Suprapubic skin (tissue), 4 donors: ENCODE measurements around the gene PTGER1. TPM values are rescaled to one million over a fixed set of nuclear protein-coding genes. Genes with fewer than 3 reads are reported as not detected.

ENCODE experiments used
- DNase-seq, 2 donors: peaks; one replicate each; pipeline ENCODE4 v3.0.0-alpha.2; 2019; ENCODE audit warnings: low spot score in 2 of 2
- H3K27ac ChIP-seq: fragments of 200-600 bp; sonication (generic); one replicate; pipeline ENCODE4 v1.5.1; 2019
- H3K27me3 ChIP-seq: fragments of 200-600 bp; sonication (generic); one replicate; pipeline ENCODE4 v1.5.1; 2019
- H3K36me3 ChIP-seq: fragments of 200-600 bp; sonication (generic); one replicate; pipeline ENCODE4 v1.5.1; 2019
- H3K4me1 ChIP-seq: fragments of 200-600 bp; sonication (generic); one replicate; pipeline ENCODE4 v1.5.1; 2019
- H3K4me3 ChIP-seq: fragments of 200-600 bp; sonication (generic); one replicate; pipeline ENCODE4 v1.5.1; 2019; ENCODE audit warnings: mild to moderate bottlenecking
- H3K9me3 ChIP-seq: fragments of 200-600 bp; sonication (generic); one replicate; pipeline ENCODE4 v1.5.1; 2019
- CTCF ChIP-seq, 2 donors: fragments of 200-600 bp in 1 of 2; fragments of 450-650 bp in 1 of 2; sonication (generic) in 1 of 2; IDR thresholded peaks; one replicate each; pipeline ENCODE4 v1.5.1; 2016 to 2019; ENCODE audit warnings: antibody characterized with exemption in 2 of 2, mild to moderate bottlenecking in 1 of 2, moderate library complexity in 1 of 2
- EP300 ChIP-seq: sonication (generic); formaldehyde crosslinking; IDR thresholded peaks from one replicate; pipeline ENCODE4 v1.6.1; 2017; ENCODE audit warnings: antibody characterized with exemption
- POLR2A ChIP-seq, 2 donors: fragments of 450-650 bp; IDR thresholded peaks; one replicate each; pipeline ENCODE4 v1.6.1; 2017; ENCODE audit warnings: antibody characterized with exemption in 2 of 2, mild to moderate bottlenecking in 2 of 2, moderate library complexity in 2 of 2
- POLR2AphosphoS5 ChIP-seq, 3 donors: sonication (generic); formaldehyde crosslinking; IDR thresholded peaks; one replicate each; pipeline ENCODE4 v1.6.1; 2017; ENCODE audit warnings: antibody characterized with exemption in 3 of 3
- WGBS: methylation state at CpG from one replicate; pipeline ENCODE4 v1.1.5; 2018; 5-methylcytosine and 5-hydroxymethylcytosine counted together
- total RNA-seq, 4 donors: library from RNA; depleted of rRNA; stranded (reverse); fragments of >200 nt; gene quantifications; one replicate each; pipeline ENCODE4 v1.1.0, GENCODE V29; 2016

The PTGER1 gene
- total RNA-seq, 4 donors from 2014 or later, result 0.47 TPM; not detected in 3

DNA sequence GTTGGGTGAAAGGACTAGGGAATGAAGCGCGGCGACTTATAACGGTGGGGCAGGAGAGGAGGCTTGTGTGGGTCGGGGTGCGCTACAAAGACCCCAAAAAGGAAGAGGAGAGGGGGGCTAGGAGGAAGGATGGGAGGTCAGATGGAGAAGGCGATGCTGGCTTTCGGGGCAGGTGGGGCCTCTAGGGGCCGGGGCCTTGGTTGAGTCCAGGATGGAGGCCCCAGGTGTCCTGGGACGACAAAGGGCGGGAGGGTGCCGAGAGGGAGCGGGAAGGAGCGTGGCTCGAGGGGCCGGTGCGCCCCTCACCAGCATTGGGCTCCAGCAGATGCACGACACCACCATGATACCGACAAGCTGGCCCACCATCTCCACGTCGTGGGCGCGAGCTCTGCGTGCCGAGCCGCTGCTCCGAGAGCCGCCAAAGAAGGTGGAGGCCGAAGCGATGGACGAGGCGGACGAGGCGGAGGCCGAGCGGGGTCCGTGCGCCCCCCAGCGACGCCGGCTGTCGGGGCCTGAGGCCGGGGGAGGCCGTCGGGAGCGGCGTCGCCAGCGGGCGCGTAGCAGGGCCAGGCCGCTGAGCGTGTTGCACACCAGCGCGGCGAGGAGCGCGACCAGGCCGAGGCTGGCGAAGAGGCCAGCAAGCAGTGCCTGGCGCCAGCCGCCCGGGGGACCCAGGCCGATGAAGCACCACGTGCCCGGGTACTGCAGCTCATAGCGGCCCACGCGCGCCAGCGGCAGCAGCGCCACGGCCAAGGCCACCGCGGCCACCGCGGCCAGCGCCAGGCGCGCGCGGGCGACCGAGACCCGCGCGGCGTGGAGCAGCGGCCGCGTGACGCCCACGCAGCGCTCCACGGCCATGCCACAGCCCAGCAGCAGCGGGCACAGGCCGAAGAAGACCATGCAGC is 1.8 kb downstream of the PTGER1 start:
- Histone ChIP-seq H3K27ac (no peak overlapping the region), H3K9me3 (no peaks in the 10 kb centered on the region), H3K36me3 (peaks cover 31% of the 10 kb centered on the region), H3K4me3 (peak overlapping the region; percentile 7), H3K27me3 (peaks cover 28% of the 10 kb centered on the region), H3K4me1 (peaks cover 62% of the 10 kb centered on the region)
- TF ChIP-seq EP300, result no peak
- no peak for TF ChIP-seq POLR2A (IDR thresholded peaks at IDR 0.05)
- TF ChIP-seq CTCF (IDR thresholded peaks at IDR 0.05), result no peak
- 48% methylated on average over 20 of the region's 97 CpGs for WGBS
- no peak for DNase-seq

DNA sequence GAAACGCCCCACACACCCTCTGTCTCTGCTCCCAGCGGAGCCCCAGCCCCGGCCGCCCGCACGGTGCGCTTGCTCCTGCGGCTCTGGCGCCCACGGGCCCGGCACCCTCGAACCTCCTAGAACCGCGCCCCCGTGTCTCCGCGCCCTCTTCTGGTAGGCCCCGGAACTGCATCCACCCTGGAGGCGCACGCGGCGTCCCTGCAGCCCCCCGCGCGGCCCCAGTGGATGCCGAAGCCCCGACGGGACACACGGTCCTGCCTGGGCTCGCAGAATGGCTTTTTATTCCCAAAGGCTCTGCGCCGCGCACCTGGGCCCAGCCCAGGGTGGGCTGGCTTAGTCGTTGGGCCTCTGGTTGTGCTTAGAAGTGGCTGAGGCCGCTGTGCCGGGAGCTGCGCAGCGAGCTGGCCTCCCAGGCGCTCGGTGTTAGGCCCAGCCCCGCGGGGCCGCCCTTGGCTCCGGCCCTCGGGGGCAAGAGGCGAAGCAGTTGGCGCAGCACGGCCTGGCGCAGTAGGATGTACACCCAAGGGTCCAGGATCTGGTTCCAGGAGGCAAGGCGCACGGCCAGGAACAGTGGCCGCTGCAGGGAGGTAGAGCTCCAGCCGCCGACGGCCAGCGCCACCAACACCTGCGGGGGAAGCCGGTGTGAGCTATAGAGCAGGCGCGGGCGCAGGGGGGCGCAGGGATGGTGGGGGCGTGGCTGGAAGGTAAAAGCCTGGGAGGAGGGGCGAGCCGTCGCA is 2.8 kb downstream of the PTGER1 start:
- H3K4me1 ChIP-seq, result peaks cover 55% of the 10 kb centered on the region
- peaks cover 28% of the 10 kb centered on the region for H3K27me3 ChIP-seq
- H3K9me3 ChIP-seq, result no peaks in the 10 kb centered on the region
- no peak overlapping the region for H3K27ac ChIP-seq
- H3K36me3 ChIP-seq, result peaks cover 30% of the 10 kb centered on the region
- WGBS, result 10% methylated on average over 22 of the region's 66 CpGs
- peak overlapping the region; percentile 30 for H3K4me3 ChIP-seq
- DNase-seq, result peak in 1 of 2 donors; percentile 83
- no peak for TF ChIP-seq POLR2A (IDR thresholded peaks at IDR 0.05)
- TF ChIP-seq CTCF (IDR thresholded peaks at IDR 0.05), result peak; percentile 90 to 100

- Histone ChIP-seq H3K36me3 (peaks cover 36% of the 10 kb centered on the region), H3K4me3 (peak overlapping the region; percentile 30), H3K9me3 (no peaks in the 10 kb centered on the region), H3K27ac (no peak overlapping the region), H3K27me3 (peaks cover 28% of the 10 kb centered on the region), H3K4me1 (peaks cover 47% of the 10 kb centered on the region)
- 58% methylated on average over 43 of the region's 46 CpGs for WGBS
- TF ChIP-seq POLR2A (IDR thresholded peaks at IDR 0.05) (no peak), CTCF (IDR thresholded peaks at IDR 0.05) (no peak), POLR2AphosphoS5 (IDR thresholded peaks at IDR 0.05) (no peak), EP300 (no peak)
- DNase-seq, result no peak
Observed at GRCh38 chr19:14471436-14472187, 3.5 kb downstream of the PTGER1 start.

DNA sequence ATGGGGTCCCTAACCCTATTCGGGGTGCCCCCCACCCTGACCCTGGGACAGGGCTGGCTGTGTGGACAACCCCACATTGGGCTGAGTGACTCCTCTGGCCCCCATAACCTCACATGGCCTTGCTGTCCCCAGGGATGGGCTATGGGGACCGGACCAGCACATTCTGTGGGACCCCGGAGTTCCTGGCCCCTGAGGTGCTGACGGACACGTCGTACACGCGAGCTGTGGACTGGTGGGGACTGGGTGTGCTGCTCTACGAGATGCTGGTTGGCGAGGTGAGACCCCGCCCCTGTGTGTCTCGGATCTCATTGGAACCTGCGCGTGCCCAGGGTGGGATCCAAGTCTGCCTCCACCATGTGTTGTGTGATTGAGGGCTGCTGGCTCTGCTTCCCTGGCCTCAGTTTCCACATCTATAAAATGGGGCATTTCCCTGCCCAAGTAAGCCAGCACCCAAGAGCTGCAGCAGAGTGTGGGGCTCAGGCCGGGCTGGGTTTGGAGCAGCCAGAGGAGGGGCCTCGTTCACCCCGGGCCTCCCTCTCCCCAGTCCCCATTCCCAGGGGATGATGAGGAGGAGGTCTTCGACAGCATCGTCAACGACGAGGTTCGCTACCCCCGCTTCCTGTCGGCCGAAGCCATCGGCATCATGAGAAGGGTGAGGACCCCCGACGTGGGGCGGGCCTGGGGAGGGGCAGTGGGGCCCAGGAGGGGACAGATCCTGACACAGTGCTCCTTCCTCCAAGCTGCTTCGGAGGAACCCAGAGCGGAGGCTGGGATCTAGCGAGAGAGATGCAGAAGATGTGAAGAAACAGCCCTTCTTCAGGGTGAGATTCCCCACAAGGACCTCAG is 4.9 kb downstream of the PTGER1 start:
- H3K27ac ChIP-seq, result no peak overlapping the region
- peaks cover 49% of the 10 kb centered on the region for H3K36me3 ChIP-seq
- H3K9me3 ChIP-seq, result no peaks in the 10 kb centered on the region
- no peak overlapping the region for H3K4me3 ChIP-seq
- peaks cover 28% of the 10 kb centered on the region for H3K27me3 ChIP-seq
- 80% methylated on average over 19 of the region's 32 CpGs for WGBS
- H3K4me1 ChIP-seq, result peaks cover 34% of the 10 kb centered on the region
- DNase-seq, result no peak
- TF ChIP-seq CTCF (IDR thresholded peaks at IDR 0.05) (no peak), POLR2A (IDR thresholded peaks at IDR 0.05) (no peak), EP300 (no peak), POLR2AphosphoS5 (IDR thresholded peaks at IDR 0.05) (no peak)
